PC-3 (cell line): ENCODE data around the gene FKBP15. TPM values are rescaled to one million over a fixed set of nuclear protein-coding genes. Genes with fewer than 3 reads are reported as not detected.

Experiments
- ATAC-seq: fragments of 200-7000 bp; cut with Tn5 transposase; 2 replicates; pipeline ENCODE4 v1.9.1; 2020; ENCODE audit warnings: mild to moderate bottlenecking, moderate library complexity
- BruUV-seq: library from RNA; stranded (reverse); fragments of 400-500 nt; replicated peaks from 2 replicates; lab custom pipeline; 2021; lab: Mats Ljungman, UMichigan
- CTCF ChIA-PET: fragments of 300-600 bp; sonication (Branson Sonifier 250); formaldehyde crosslinking; loops from one replicate; lab custom pipeline; 2022; ENCODE audit warnings: antibody characterized with exemption; lab: Charles Lee
- POLR2A ChIA-PET: fragments of 300-600 bp; sonication (Branson Sonifier 250); formaldehyde crosslinking; loops from one replicate; lab custom pipeline; 2022; ENCODE audit warnings: antibody characterized with exemption; ENCODE audit not compliant: unreplicated experiment; lab: Charles Lee
- DNase-seq: peaks from one replicate; pipeline ENCODE4 v3.0.0-alpha.2; 2015
- H2AFZ ChIP-seq: fragments of 300-600 bp; sonication (generic); 2 replicates; pipeline ENCODE4 v1.6.0; 2016; ENCODE audit warnings: antibody characterized with exemption, low read length
- H3F3A ChIP-seq: fragments of 300-600 bp; sonication (generic); one replicate; pipeline ENCODE4 v1.6.0; 2017; ENCODE audit warnings: antibody characterized with exemption, low read length, control low read depth, mild to moderate bottlenecking; ENCODE audit not compliant: unreplicated experiment
- H3K27ac ChIP-seq: fragments of 300-600 bp; sonication (generic); 2 replicates; pipeline ENCODE4 v1.5.1; 2016; ENCODE audit warnings: mild to moderate bottlenecking, low read length
- H3K27me3 ChIP-seq: fragments of 300-600 bp; sonication (generic); 2 replicates; pipeline ENCODE4 v1.6.1; 2016; ENCODE audit warnings: low read length, mixed read lengths
- H3K36me3 ChIP-seq: fragments of 300-600 bp; sonication (generic); 2 replicates; pipeline ENCODE4 v1.6.1; 2016; ENCODE audit warnings: low read depth, mixed run types, low read length, mixed read lengths
- H3K4me1 ChIP-seq: fragments of 300-600 bp; sonication (generic); 2 replicates; pipeline ENCODE4 v1.5.1; 2016; ENCODE audit warnings: low read length; ENCODE audit not compliant: insufficient read depth
- H3K4me2 ChIP-seq: fragments of 300-600 bp; sonication (generic); 2 replicates; pipeline ENCODE4 v1.6.0; 2016; ENCODE audit warnings: low read length
- H3K4me3 ChIP-seq: fragments of 300-600 bp; sonication (generic); 2 replicates; pipeline ENCODE4 v1.5.1; 2016; ENCODE audit warnings: mild to moderate bottlenecking, low read length, mixed read lengths
- H3K79me2 ChIP-seq: fragments of 300-600 bp; sonication (generic); 2 replicates; pipeline ENCODE4 v1.6.1; 2017; ENCODE audit warnings: low read length, mixed read lengths
- H3K9ac ChIP-seq: fragments of 300-600 bp; sonication (generic); 2 replicates; pipeline ENCODE4 v1.6.0; 2016; ENCODE audit warnings: mild to moderate bottlenecking, low read length
- H3K9me2 ChIP-seq: fragments of 300-600 bp; sonication (generic); replicated peaks from 2 replicates; pipeline ENCODE4 v1.6.1; 2016; ENCODE audit warnings: mixed run types, low read length, mixed read lengths
- H3K9me3 ChIP-seq: fragments of 300-600 bp; sonication (generic); 2 replicates; pipeline ENCODE4 v1.6.1; 2016; ENCODE audit warnings: low read length, mixed read lengths
- H4K20me1 ChIP-seq: fragments of 300-600 bp; sonication (generic); 2 replicates; pipeline ENCODE4 v1.6.1; 2016; ENCODE audit warnings: low read length, mixed read lengths
- EZH2 ChIP-seq: fragments of 300-600 bp; sonication (generic); IDR thresholded peaks from one replicate; pipeline ENCODE4 v1.6.1; 2017; ENCODE audit warnings: antibody characterized with exemption, mild to moderate bottlenecking, low read length; ENCODE audit not compliant: unreplicated experiment
- EZH2phosphoT487 ChIP-seq: fragments of 300-600 bp; sonication (generic); IDR thresholded peaks from 2 replicates; pipeline ENCODE4 v1.6.1; 2018; ENCODE audit warnings: mild to moderate bottlenecking, antibody characterized with exemption, low read length, borderline replicate concordance
- intact Hi-C: fragments of 100-400 bp; cut with micrococcal nuclease; formaldehyde crosslinking; loops from 2 replicates; pipeline ENCODE4 v1.9.0; 2023
- total RNA-seq: library from RNA; depleted of rRNA; stranded (reverse); fragments of >200 nt; gene quantifications from 2 replicates; pipeline ENCODE4 v1.2.3, GENCODE V29; 2014
- TF ChIP-seq, protein P1 (sequence below): fragments of 300-600 bp; sonication (generic); conservative IDR thresholded peaks from 2 replicates; pipeline ENCODE4 v1.5.1; 2017; ENCODE audit warnings: antibody characterized with exemption, low read depth, mild to moderate bottlenecking, low read length

Gene FKBP15
- total RNA-seq, 1 experiment from 2014 or later = 15.0 TPM

DNA sequence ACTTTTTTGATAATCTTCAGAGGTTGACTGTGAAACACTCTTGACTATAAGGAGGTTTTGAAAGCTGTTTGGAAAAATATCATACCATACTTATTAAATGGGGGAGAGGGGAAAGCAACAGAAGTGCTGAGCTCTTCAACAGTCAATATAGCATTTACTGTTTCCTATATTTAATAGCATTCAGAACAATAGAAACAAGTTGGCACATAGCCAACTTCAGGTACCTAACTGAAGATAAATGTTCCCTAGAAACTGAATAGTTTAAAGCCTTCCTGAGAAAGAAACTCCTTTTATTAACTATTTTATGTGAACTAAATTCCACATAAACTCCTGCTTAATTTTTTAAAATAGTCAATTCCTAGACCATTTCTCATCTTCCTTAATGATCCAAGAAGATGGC is 26.6 kb upstream of the FKBP15 start:
- DNase-seq = no peak
- H3K27ac ChIP-seq = no peak overlapping the region

DNA sequence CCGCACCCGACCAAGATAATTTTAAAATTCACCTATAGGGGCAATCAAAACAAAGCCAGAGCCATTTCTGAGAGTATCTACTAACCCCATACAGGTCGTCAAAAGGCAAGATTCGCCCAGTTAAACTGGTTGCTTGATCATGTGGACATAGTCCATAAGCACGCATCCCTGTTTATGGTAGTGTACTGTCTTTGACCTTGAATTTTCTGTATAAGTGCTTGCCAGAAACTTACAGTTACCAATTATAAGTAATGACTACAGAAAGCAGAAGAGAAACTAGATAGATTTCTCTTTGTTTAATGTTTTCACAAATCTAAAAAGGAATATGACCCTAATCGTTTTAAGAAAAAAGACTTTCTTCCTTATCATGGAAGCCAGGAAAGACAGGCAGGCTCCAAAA is 25.9 kb upstream of the FKBP15 start:
- Histone ChIP-seq H3K4me3 (no peak overlapping the region), H4K20me1 (no peaks in the 10 kb centered on the region), H3K9ac (no peak overlapping the region), H3K27me3 (no peaks in the 10 kb centered on the region), H2AFZ (no peak overlapping the region), H3K9me3 (no peaks in the 10 kb centered on the region), H3K4me2 (no peak overlapping the region), H3K36me3 (no peaks in the 10 kb centered on the region), H3K9me2 (no peaks in the 10 kb centered on the region), H3K27ac (no peak overlapping the region), H3F3A (no peaks in the 10 kb centered on the region), H3K79me2 (no peaks in the 10 kb centered on the region), H3K4me1 (no peaks in the 10 kb centered on the region)
- POLR2A ChIA-PET = no interaction called here
- intact Hi-C loops = no loop called here
- DNase-seq = no peak
- ATAC-seq = no peak
- TF ChIP-seq, protein P1, sequence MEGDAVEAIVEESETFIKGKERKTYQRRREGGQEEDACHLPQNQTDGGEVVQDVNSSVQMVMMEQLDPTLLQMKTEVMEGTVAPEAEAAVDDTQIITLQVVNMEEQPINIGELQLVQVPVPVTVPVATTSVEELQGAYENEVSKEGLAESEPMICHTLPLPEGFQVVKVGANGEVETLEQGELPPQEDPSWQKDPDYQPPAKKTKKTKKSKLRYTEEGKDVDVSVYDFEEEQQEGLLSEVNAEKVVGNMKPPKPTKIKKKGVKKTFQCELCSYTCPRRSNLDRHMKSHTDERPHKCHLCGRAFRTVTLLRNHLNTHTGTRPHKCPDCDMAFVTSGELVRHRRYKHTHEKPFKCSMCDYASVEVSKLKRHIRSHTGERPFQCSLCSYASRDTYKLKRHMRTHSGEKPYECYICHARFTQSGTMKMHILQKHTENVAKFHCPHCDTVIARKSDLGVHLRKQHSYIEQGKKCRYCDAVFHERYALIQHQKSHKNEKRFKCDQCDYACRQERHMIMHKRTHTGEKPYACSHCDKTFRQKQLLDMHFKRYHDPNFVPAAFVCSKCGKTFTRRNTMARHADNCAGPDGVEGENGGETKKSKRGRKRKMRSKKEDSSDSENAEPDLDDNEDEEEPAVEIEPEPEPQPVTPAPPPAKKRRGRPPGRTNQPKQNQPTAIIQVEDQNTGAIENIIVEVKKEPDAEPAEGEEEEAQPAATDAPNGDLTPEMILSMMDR = no peak
- no peak for TF ChIP-seq EZH2
- TF ChIP-seq EZH2phosphoT487 = no peak
- CTCF ChIA-PET = no interaction called here
- BruUV-seq = no TSS peak

More for the DNA sequence above, 26.6 kb upstream of the FKBP15 start:
- ATAC-seq = no peak
- intact Hi-C loops = no loop called here
- Histone ChIP-seq H3K4me1 (no peaks in the 10 kb centered on the region), H2AFZ (no peak overlapping the region), H3K4me2 (no peak overlapping the region), H3K36me3 (no peaks in the 10 kb centered on the region), H3F3A (no peaks in the 10 kb centered on the region), H3K4me3 (no peak overlapping the region), H3K9ac (no peak overlapping the region), H3K9me2 (no peaks in the 10 kb centered on the region), H3K9me3 (no peaks in the 10 kb centered on the region), H4K20me1 (no peaks in the 10 kb centered on the region), H3K27me3 (no peaks in the 10 kb centered on the region), H3K79me2 (no peaks in the 10 kb centered on the region)
- ChIA-PET POLR2A (no interaction called here), CTCF (no interaction called here)
- TF ChIP-seq EZH2phosphoT487 (no peak), EZH2 (no peak)
- TF ChIP-seq, protein P1 = no peak
- BruUV-seq = no TSS peak

DNA sequence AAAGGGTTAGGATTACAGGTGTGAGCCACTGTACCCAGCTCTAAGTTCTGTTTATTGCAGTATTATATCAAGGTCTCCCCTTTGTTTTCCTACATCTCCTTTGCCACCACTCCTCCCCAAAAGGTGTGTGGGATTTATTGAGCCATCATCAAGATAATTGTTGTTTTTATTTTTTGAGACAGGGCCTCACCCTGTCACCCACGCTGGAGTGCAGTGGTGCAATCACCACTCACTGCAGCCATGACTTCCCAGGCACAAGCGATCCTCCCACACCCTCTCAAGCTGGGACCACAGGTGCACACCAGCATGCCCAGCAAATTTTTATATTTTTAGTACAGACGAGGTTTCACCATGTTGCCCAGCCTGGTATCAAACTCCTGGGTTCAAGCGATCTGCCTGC is 24.8 kb upstream of the FKBP15 start:
- TF ChIP-seq EZH2phosphoT487 (no peak), EZH2 (no peak)
- TF ChIP-seq, protein P1 = no peak
- BruUV-seq = no TSS peak
- DNase-seq (no peak), ATAC-seq (no peak)
- no peaks in the 10 kb centered on the region for H4K20me1 ChIP-seq
- H3K4me1 ChIP-seq = no peaks in the 10 kb centered on the region
- H3F3A ChIP-seq = no peaks in the 10 kb centered on the region
- H3K4me3 ChIP-seq = no peak overlapping the region
- H3K9me3 ChIP-seq = no peaks in the 10 kb centered on the region
- ChIA-PET POLR2A (no interaction called here), CTCF (no interaction called here)
- no peaks in the 10 kb centered on the region for H3K79me2 ChIP-seq
- H3K27ac ChIP-seq = no peak overlapping the region
- H2AFZ ChIP-seq = no peak overlapping the region
- H3K27me3 ChIP-seq = no peaks in the 10 kb centered on the region
- no peaks in the 10 kb centered on the region for H3K36me3 ChIP-seq
- no peak overlapping the region for H3K9ac ChIP-seq
- intact Hi-C loops = no loop called here
- H3K9me2 ChIP-seq = no peaks in the 10 kb centered on the region
- H3K4me2 ChIP-seq = no peak overlapping the region
